Measurements from ENCODE around the gene SLC6A9.

GRCh38 chr1:43970502-43970901 is 60.8 kb downstream of the SLC6A9 start:
- TF ChIP-seq CEBPB (IDR thresholded peaks at IDR 0.05; ENCODE audit: low read depth) (no peak), YY1 (IDR thresholded peaks at IDR 0.05; ENCODE audit: extremely low read depth, insufficient replicate concordance, low read depth, low read length) (no peak), CTCF (IDR thresholded peaks at IDR 0.05 in 2 of 3, conservative IDR thresholded peaks at IDR 0.05 in 1 of 3; ENCODE audit: borderline replicate concordance in 1 of 3, insufficient read depth in 1 of 3, low read depth in 2 of 3, low read length in 2 of 3) (no peak), RAD21 (IDR thresholded peaks at IDR 0.05; ENCODE audit: low read depth) (no peak)

All from HCT116 (cell line).